Neural progenitor cell (in vitro differentiated cells): ENCODE results near the gene KLHL6. TPM values are rescaled to one million over a fixed set of nuclear protein-coding genes. Genes with fewer than 3 reads are reported as not detected.

Experiments
- DNase-seq: peaks from one replicate; pipeline ENCODE4 v3.0.0-alpha.2; 2016; ENCODE audit warnings: low spot score
- H2AFZ ChIP-seq: fragments of 200-600 bp; sonication (generic); replicated peaks from 2 replicates; pipeline ENCODE4 v1.6.1; 2016; ENCODE audit warnings: antibody characterized with exemption
- H3F3A ChIP-seq: fragments of 200-600 bp; sonication (generic); 2 replicates; pipeline ENCODE4 v1.6.1; 2016; ENCODE audit warnings: antibody characterized with exemption, low read depth
- H3K27ac ChIP-seq: fragments of 200-600 bp; sonication (generic); 2 replicates; pipeline ENCODE4 v1.5.1; 2016; ENCODE audit warnings: mild to moderate bottlenecking
- H3K27me3 ChIP-seq: fragments of 200-600 bp; sonication (generic); 2 replicates; pipeline ENCODE4 v1.6.1; 2016; ENCODE audit warnings: mild to moderate bottlenecking, moderate library complexity
- H3K36me3 ChIP-seq: fragments of 200-600 bp; sonication (generic); 2 replicates; pipeline ENCODE4 v1.5.1; 2016
- H3K4me1 ChIP-seq: fragments of 200-600 bp; sonication (generic); 2 replicates; pipeline ENCODE4 v1.6.1; 2016; ENCODE audit warnings: mixed run types
- H3K4me2 ChIP-seq: fragments of 200-600 bp; sonication (generic); 2 replicates; pipeline ENCODE4 v1.6.1; 2016
- H3K4me3 ChIP-seq: fragments of 200-600 bp; sonication (generic); 2 replicates; pipeline ENCODE4 v1.5.1; 2016
- H3K79me2 ChIP-seq: fragments of 200-600 bp; sonication (generic); 2 replicates; pipeline ENCODE4 v1.6.1; 2016; ENCODE audit warnings: low read depth
- H3K9ac ChIP-seq: fragments of 200-600 bp; sonication (generic); 2 replicates; pipeline ENCODE4 v1.6.1; 2016
- H3K9me3 ChIP-seq: fragments of 200-600 bp; sonication (generic); 2 replicates; pipeline ENCODE4 v1.5.1; 2016; ENCODE audit warnings: low read depth
- H4K20me1 ChIP-seq: fragments of 200-600 bp; sonication (generic); 2 replicates; pipeline ENCODE4 v1.6.1; 2016; ENCODE audit warnings: low read depth
- H3K27ac Mint-ChIP-seq: 3 replicates; pipeline ENCODE4 v1.8.0; 2021; ENCODE audit warnings: mixed read lengths
- H3K27me3 Mint-ChIP-seq: 2 replicates; pipeline ENCODE4 v1.8.0; 2022; ENCODE audit warnings: low read depth, mild to moderate bottlenecking, inconsistent platforms, moderate library complexity, mixed read lengths; ENCODE audit not compliant: insufficient read depth
- H3K36me3 Mint-ChIP-seq: 3 replicates; pipeline ENCODE4 v1.8.0; 2021; ENCODE audit warnings: mixed read lengths
- H3K4me1 Mint-ChIP-seq: 3 replicates; pipeline ENCODE4 v1.8.0; 2021; ENCODE audit warnings: mixed read lengths
- H3K4me3 Mint-ChIP-seq: 3 replicates; pipeline ENCODE4 v1.8.0; 2021; ENCODE audit warnings: mild to moderate bottlenecking, moderate library complexity, mixed read lengths
- H3K9me3 Mint-ChIP-seq: 3 replicates; pipeline ENCODE4 v1.8.0; 2020; ENCODE audit warnings: mixed read lengths
- EZH2 ChIP-seq: fragments of 200-600 bp; sonication (generic); IDR thresholded peaks from 2 replicates; pipeline ENCODE4 v1.6.1; 2017; ENCODE audit warnings: antibody characterized with exemption, mild to moderate bottlenecking, moderate library complexity
- EZH2phosphoT487 ChIP-seq: fragments of 200-600 bp; sonication (generic); IDR thresholded peaks from 2 replicates; pipeline ENCODE4 v1.6.1; 2017; ENCODE audit warnings: antibody characterized with exemption
- total RNA-seq: library from RNA; depleted of rRNA; stranded (reverse); fragments of >200 nt; gene quantifications from 2 replicates; pipeline ENCODE4 v1.2.3, GENCODE V29; 2015; ENCODE audit warnings: low replicate concordance
- TF ChIP-seq, protein P1 (sequence below): fragments of 200-600 bp; sonication (generic); IDR thresholded peaks from 2 replicates; pipeline ENCODE4 v1.5.1; 2017; ENCODE audit warnings: antibody characterized with exemption, mild to moderate bottlenecking

Gene KLHL6
- total RNA-seq, 1 donor from 2014 or later, result 0.09 TPM

DNA sequence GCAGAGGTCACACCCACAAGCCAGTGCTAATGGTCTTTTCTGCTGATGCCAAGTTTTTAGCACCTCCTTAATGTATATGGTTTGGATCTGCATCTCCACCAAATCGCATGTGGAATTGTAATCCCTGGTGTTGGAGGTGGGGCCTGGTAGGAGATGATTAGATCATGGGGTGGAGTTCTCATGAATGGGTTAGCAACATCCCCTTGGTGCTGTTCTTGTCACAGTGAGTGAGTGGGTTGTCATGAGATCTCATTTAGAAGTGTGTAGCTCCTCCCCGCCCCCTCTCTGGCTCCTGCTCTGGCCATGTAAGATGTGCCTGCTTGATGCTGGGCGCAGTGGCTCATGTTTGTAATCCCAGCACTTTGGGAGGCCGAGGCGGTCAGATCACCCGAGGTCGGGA lies 37.3 kb upstream of the KLHL6 start:
- Histone ChIP-seq H3K4me2 (no peak overlapping the region), H4K20me1 (no peaks in the 10 kb centered on the region), H3K9ac (no peak overlapping the region), H3K36me3 (no peaks in the 10 kb centered on the region), H3K4me1 (no peaks in the 10 kb centered on the region), H3K9me3 (peaks cover 5% of the 10 kb centered on the region), H3K27ac (no peak overlapping the region), H3K27me3 (no peaks in the 10 kb centered on the region), H3F3A (no peaks in the 10 kb centered on the region), H2AFZ (no peak overlapping the region), H3K4me3 (no peak overlapping the region), H3K79me2 (no peaks in the 10 kb centered on the region)
- H3K36me3 Mint-ChIP-seq, result no peaks in the 10 kb centered on the region
- peaks cover 3% of the 10 kb centered on the region for H3K4me1 Mint-ChIP-seq
- H3K27me3 Mint-ChIP-seq, result peaks cover 4% of the 10 kb centered on the region
- no peak for DNase-seq
- H3K9me3 Mint-ChIP-seq, result peaks cover 12% of the 10 kb centered on the region
- no peak overlapping the region for H3K4me3 Mint-ChIP-seq
- no peak for TF ChIP-seq EZH2
- no peak for TF ChIP-seq EZH2phosphoT487
- H3K27ac Mint-ChIP-seq, result no peak overlapping the region

- H3K4me1 ChIP-seq, result no peaks in the 10 kb centered on the region
- no peak overlapping the region for H3K27ac ChIP-seq
- DNase-seq, result no peak
- peaks cover 3% of the 10 kb centered on the region for H3K4me1 Mint-ChIP-seq
- no peaks in the 10 kb centered on the region for H3K36me3 ChIP-seq
- no peak for TF ChIP-seq EZH2phosphoT487
- TF ChIP-seq, protein P1, sequence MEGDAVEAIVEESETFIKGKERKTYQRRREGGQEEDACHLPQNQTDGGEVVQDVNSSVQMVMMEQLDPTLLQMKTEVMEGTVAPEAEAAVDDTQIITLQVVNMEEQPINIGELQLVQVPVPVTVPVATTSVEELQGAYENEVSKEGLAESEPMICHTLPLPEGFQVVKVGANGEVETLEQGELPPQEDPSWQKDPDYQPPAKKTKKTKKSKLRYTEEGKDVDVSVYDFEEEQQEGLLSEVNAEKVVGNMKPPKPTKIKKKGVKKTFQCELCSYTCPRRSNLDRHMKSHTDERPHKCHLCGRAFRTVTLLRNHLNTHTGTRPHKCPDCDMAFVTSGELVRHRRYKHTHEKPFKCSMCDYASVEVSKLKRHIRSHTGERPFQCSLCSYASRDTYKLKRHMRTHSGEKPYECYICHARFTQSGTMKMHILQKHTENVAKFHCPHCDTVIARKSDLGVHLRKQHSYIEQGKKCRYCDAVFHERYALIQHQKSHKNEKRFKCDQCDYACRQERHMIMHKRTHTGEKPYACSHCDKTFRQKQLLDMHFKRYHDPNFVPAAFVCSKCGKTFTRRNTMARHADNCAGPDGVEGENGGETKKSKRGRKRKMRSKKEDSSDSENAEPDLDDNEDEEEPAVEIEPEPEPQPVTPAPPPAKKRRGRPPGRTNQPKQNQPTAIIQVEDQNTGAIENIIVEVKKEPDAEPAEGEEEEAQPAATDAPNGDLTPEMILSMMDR, result peak; percentile 29
- no peaks in the 10 kb centered on the region for H3K9me3 ChIP-seq
- peaks cover 4% of the 10 kb centered on the region for H3K27me3 Mint-ChIP-seq
- H3K9ac ChIP-seq, result no peak overlapping the region
- no peak overlapping the region for H2AFZ ChIP-seq
- no peaks in the 10 kb centered on the region for H4K20me1 ChIP-seq
- no peaks in the 10 kb centered on the region for H3F3A ChIP-seq
- no peak overlapping the region for H3K4me2 ChIP-seq
- H3K27ac Mint-ChIP-seq, result no peak overlapping the region
- H3K4me3 ChIP-seq, result no peak overlapping the region
- peaks cover 9% of the 10 kb centered on the region for H3K9me3 Mint-ChIP-seq
- H3K36me3 Mint-ChIP-seq, result no peaks in the 10 kb centered on the region
- no peaks in the 10 kb centered on the region for H3K27me3 ChIP-seq
- no peak overlapping the region for H3K4me3 Mint-ChIP-seq
- no peaks in the 10 kb centered on the region for H3K79me2 ChIP-seq
Measured at GRCh38 chr3:183591881-183592521, 36.5 kb upstream of the KLHL6 start.

DNA sequence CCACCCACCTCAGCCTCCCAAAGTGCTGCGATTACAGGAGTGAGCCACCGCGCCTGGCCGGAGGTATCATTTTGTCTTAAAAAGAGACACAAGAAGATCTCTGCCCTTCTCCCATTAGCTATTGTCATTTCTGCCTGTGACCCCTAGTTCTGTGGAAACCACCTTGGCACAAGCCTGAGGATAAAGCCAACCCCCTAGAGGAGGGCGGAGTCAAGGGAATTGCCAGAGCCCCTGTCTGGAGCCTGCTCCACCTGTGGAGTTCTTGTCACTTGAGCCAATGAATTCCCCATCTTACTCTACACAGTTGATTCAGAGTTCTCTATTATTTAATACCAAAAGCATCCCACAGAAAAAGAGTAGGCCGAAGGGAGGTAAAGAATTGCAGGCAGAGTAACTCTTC lies 34.9 kb upstream of the KLHL6 start:
- Histone ChIP-seq H3K9ac (no peak overlapping the region), H3F3A (no peaks in the 10 kb centered on the region), H3K4me2 (no peak overlapping the region), H3K4me1 (no peaks in the 10 kb centered on the region), H4K20me1 (no peaks in the 10 kb centered on the region), H3K4me3 (no peak overlapping the region), H3K79me2 (no peaks in the 10 kb centered on the region), H3K36me3 (no peaks in the 10 kb centered on the region), H2AFZ (no peak overlapping the region), H3K27ac (no peak overlapping the region), H3K27me3 (no peaks in the 10 kb centered on the region), H3K9me3 (no peaks in the 10 kb centered on the region)
- Mint-ChIP-seq H3K4me1 (peaks cover 3% of the 10 kb centered on the region), H3K4me3 (no peak overlapping the region), H3K9me3 (no peaks in the 10 kb centered on the region), H3K27ac (no peak overlapping the region), H3K36me3 (no peaks in the 10 kb centered on the region), H3K27me3 (peaks cover 2% of the 10 kb centered on the region)
- no peak for DNase-seq
- TF ChIP-seq EZH2 (no peak), EZH2phosphoT487 (no peak)
- TF ChIP-seq, protein P1, result no peak

DNA sequence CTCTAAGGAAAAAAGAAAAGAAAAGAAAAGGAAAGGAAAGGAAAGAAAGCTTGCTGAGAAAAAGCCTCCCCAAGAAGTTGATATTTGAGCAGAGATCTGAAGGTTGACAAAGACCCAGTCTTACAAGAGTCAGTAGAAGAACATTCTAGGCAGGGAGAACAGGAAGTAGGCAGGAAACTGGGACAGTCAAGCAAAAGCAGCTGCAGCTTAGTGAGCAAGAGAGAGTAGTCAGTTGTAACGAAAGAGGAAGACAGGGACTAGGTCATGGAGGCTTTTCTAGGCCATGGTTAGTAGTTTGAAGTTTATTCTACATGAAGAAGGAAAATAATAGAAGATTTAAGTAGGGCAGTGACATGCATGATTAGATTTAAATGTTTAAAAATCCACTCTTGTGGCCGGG lies 31.8 kb upstream of the KLHL6 start:
- H3K4me2 ChIP-seq, result no peak overlapping the region
- H3K4me1 Mint-ChIP-seq, result peaks cover 22% of the 10 kb centered on the region
- H3K36me3 ChIP-seq, result no peaks in the 10 kb centered on the region
- H3F3A ChIP-seq, result no peaks in the 10 kb centered on the region
- H3K79me2 ChIP-seq, result no peaks in the 10 kb centered on the region
- no peak overlapping the region for H2AFZ ChIP-seq
- TF ChIP-seq, protein P1, result no peak
- TF ChIP-seq EZH2phosphoT487 (no peak), EZH2 (no peak)
- H3K36me3 Mint-ChIP-seq, result no peaks in the 10 kb centered on the region
- H3K4me3 ChIP-seq, result no peak overlapping the region
- H3K27me3 ChIP-seq, result no peaks in the 10 kb centered on the region
- no peak overlapping the region for H3K27ac Mint-ChIP-seq
- peaks cover 2% of the 10 kb centered on the region for H3K27me3 Mint-ChIP-seq
- H3K9me3 Mint-ChIP-seq, result no peaks in the 10 kb centered on the region
- no peaks in the 10 kb centered on the region for H4K20me1 ChIP-seq
- H3K4me1 ChIP-seq, result peaks cover 19% of the 10 kb centered on the region
- no peaks in the 10 kb centered on the region for H3K9me3 ChIP-seq
- H3K27ac ChIP-seq, result no peak overlapping the region
- no peak for DNase-seq
- no peak overlapping the region for H3K9ac ChIP-seq
- H3K4me3 Mint-ChIP-seq, result no peak overlapping the region
